AG08396 (cell line): Measurements from ENCODE around the gene MAB21L3.
A peak's percentile ranks its signal among the peaks of the same experiment; 100 is the strongest.
"Not testable (repeated sequence)": the region's sequence is repeated elsewhere in the genome, so short reads cannot be mapped to it uniquely, and the experiment has no call there.

ENCODE experiments used
- DNase-seq: peaks from one replicate; pipeline ENCODE4 v3.0.0; 2012; ENCODE audit warnings: low spot score, mixed read lengths

The MAB21L3 gene

GRCh38 chr1:116138277-116138792 is 27.1 kb downstream of the MAB21L3 start:
- DNase-seq = no peak

- DNase-seq = no peak
Observed at GRCh38 chr1:116139592-116140134, 28.5 kb downstream of the MAB21L3 start.

- no peak for DNase-seq
Observed at GRCh38 chr1:116144151-116144550, 33.0 kb downstream of the MAB21L3 start.

- not testable (repeated sequence) for DNase-seq
Observed at GRCh38 chr1:116146447-116147113, 35.4 kb downstream of the MAB21L3 start.

- no peak for DNase-seq
Observed at GRCh38 chr1:116147114-116147510, 35.9 kb downstream of the MAB21L3 start.

- no peak for DNase-seq
Observed at GRCh38 chr1:116147972-116148371, 36.8 kb downstream of the MAB21L3 start.

- DNase-seq = no peak
Observed at GRCh38 chr1:116148967-116149366, 37.8 kb downstream of the MAB21L3 start.

- DNase-seq = no peak
Observed at GRCh38 chr1:116150368-116150767, 39.2 kb downstream of the MAB21L3 start.

GRCh38 chr1:116151739-116152576 is 40.8 kb downstream of the MAB21L3 start:
- peak; percentile 96 for DNase-seq

GRCh38 chr1:116152577-116152943 is 41.4 kb downstream of the MAB21L3 start:
- no peak for DNase-seq

GRCh38 chr1:116152950-116153691 is 41.9 kb downstream of the MAB21L3 start:
- DNase-seq = no peak

GRCh38 chr1:116153692-116154031 is 42.5 kb downstream of the MAB21L3 start:
- no peak for DNase-seq

- no peak for DNase-seq
Observed at GRCh38 chr1:116154536-116154935, 43.3 kb downstream of the MAB21L3 start.

GRCh38 chr1:116157096-116157495 is 45.9 kb downstream of the MAB21L3 start:
- no peak for DNase-seq

GRCh38 chr1:116159177-116159576 is 48.0 kb downstream of the MAB21L3 start:
- DNase-seq = no peak

- no peak for DNase-seq
Observed at GRCh38 chr1:116159611-116160010, 48.4 kb downstream of the MAB21L3 start.

GRCh38 chr1:116161390-116161789 is 50.2 kb downstream of the MAB21L3 start:
- no peak for DNase-seq

- DNase-seq = no peak
Observed at GRCh38 chr1:116161877-116162390, 50.7 kb downstream of the MAB21L3 start.

GRCh38 chr1:116163533-116163932 is 52.3 kb downstream of the MAB21L3 start:
- DNase-seq = no peak

GRCh38 chr1:116164150-116164549 is 53.0 kb downstream of the MAB21L3 start:
- DNase-seq = no peak

GRCh38 chr1:116164604-116165368 is 53.6 kb downstream of the MAB21L3 start:
- no peak for DNase-seq
